HepG2 (cell line): ENCODE data around the gene CTCF. TPM values are rescaled to one million over a fixed set of nuclear protein-coding genes. Genes with fewer than 3 reads are reported as not detected.

Experiments
- ATAC-seq: fragments of 200-7000 bp; cut with Tn5 transposase; 3 replicates; pipeline ENCODE4 v1.9.1; 2020; ENCODE audit warnings: mild to moderate bottlenecking, moderate library complexity
- BruUV-seq: library from RNA; stranded (reverse); fragments of 400-500 nt; replicated peaks from 2 replicates; lab custom pipeline; 2021; lab: Mats Ljungman, UMichigan
- CTCF ChIA-PET: fragments of 300-600 bp; formaldehyde crosslinking; extraction: SDS; loops from one replicate; lab custom pipeline; 2021; ENCODE audit warnings: low total read pairs, inconsistent platforms, low intra/inter-chr PET ratio; lab: Yijun Ruan, JAX
- POLR2A ChIA-PET: fragments of 350-600 bp; sonication (Branson Sonifier 250); formaldehyde crosslinking; loops from one replicate; lab custom pipeline; 2020; ENCODE audit warnings: antibody characterized with exemption, inconsistent platforms; lab: Yijun Ruan, JAX
- DNase-seq: peaks from one replicate; pipeline ENCODE4 v3.0.0-alpha.2; 2015; ENCODE audit warnings: low spot score
- FAIRE-seq: peaks from 3 replicates; lab custom pipeline; 2011; peaks lifted over from hg19 to GRCh38; lab: Jason Lieb, UNC
- H2AFZ ChIP-seq: one replicate; pipeline ENCODE4 v1.6.1; 2011; ENCODE audit warnings: low read length, inconsistent platforms
- H3K27ac ChIP-seq: fragments of 300-600 bp; 3 replicates; pipeline ENCODE4 v1.8.0; 2011; ENCODE audit warnings: mixed run types, mild to moderate bottlenecking, mixed read lengths, low read length, inconsistent platforms; ENCODE audit not compliant: insufficient read depth; ENCODE audit errors: extremely low read length
- H3K27me3 ChIP-seq, 2 experiments: fragments of 200-600 bp in 1 of 2; 2 replicates in 1 of 2; 3 replicates in 1 of 2; pipeline versions ENCODE4 v1.6.0 to v1.8.0; 2011; ENCODE audit warnings: low read length in 2 of 2, mild to moderate bottlenecking in 2 of 2, moderate library complexity in 2 of 2, inconsistent platforms in 1 of 2; ENCODE audit not compliant: insufficient read depth in 2 of 2, control insufficient read depth in 1 of 2
- H3K36me3 ChIP-seq, 2 experiments: fragments of 200-600 bp in 1 of 2; replicated peaks in 1 of 2; 2 replicates in 1 of 2; 3 replicates in 1 of 2; pipeline versions ENCODE4 v1.5.1 to v1.8.0; 2011; ENCODE audit warnings: low read length in 2 of 2, inconsistent platforms in 1 of 2; ENCODE audit not compliant: insufficient read depth in 2 of 2, control insufficient read depth in 1 of 2
- H3K4me1 ChIP-seq: 2 replicates; pipeline ENCODE4 v1.5.1; 2012; ENCODE audit warnings: low read length, inconsistent platforms; ENCODE audit not compliant: insufficient read depth
- H3K4me2 ChIP-seq: 2 replicates; pipeline ENCODE4 v1.6.0; 2011; ENCODE audit warnings: low read depth, low read length, inconsistent platforms
- H3K4me3 ChIP-seq, 3 experiments: fragments of 200-600 bp in 1 of 3; sonication (generic), shearing (Covaris generic) in 1 of 3; replicated peaks in 1 of 3; 2 replicates each; pipeline ENCODE4 v1.5.1; 2011 to 2016; ENCODE audit warnings: low read length in 3 of 3, inconsistent platforms in 2 of 3, low read depth in 2 of 3, mild to moderate bottlenecking in 2 of 3, control low read depth in 1 of 3, mixed read lengths in 1 of 3; ENCODE audit not compliant: insufficient read depth in 1 of 3
- H3K79me2 ChIP-seq: one replicate; pipeline ENCODE4 v1.6.1; 2011; ENCODE audit warnings: low read length, inconsistent platforms; ENCODE audit not compliant: insufficient read depth
- H3K9ac ChIP-seq: 2 replicates; pipeline ENCODE4 v1.6.0; 2011; ENCODE audit warnings: mild to moderate bottlenecking, low read depth, low read length, inconsistent platforms; ENCODE audit not compliant: insufficient read depth
- H3K9me3 ChIP-seq: 2 replicates; pipeline ENCODE4 v1.5.1; 2012; ENCODE audit warnings: mild to moderate bottlenecking, low read length
- H4K20me1 ChIP-seq: 2 replicates; pipeline ENCODE4 v1.6.0; 2011; ENCODE audit warnings: inconsistent platforms, mild to moderate bottlenecking, low read length, moderate library complexity; ENCODE audit not compliant: insufficient read depth
- BCLAF1 ChIP-seq: fragments of 450-650 bp; IDR thresholded peaks from 2 replicates; pipeline ENCODE4 v1.6.1; 2017; ENCODE audit warnings: mild to moderate bottlenecking
- EHMT2 ChIP-seq: fragments of 200-600 bp; sonication (generic); IDR thresholded peaks from 2 replicates; pipeline ENCODE4 v1.7.0; 2017; ENCODE audit warnings: antibody characterized with exemption, low read depth, low read length, borderline replicate concordance
- NAIF1 ChIP-seq: sonication (generic); formaldehyde crosslinking; IDR thresholded peaks from 2 replicates; pipeline ENCODE4 v1.5.0; 2020; ENCODE audit warnings: mild to moderate bottlenecking, missing genetic modification reagents, borderline replicate concordance
- NFE2L2 ChIP-seq: fragments of 150-350 bp; IDR thresholded peaks from 2 replicates; pipeline ENCODE4 v1.6.1; 2014; ENCODE audit warnings: low read length
- PBX3 ChIP-seq: sonication (generic); formaldehyde crosslinking; IDR thresholded peaks from 2 replicates; pipeline ENCODE4 v1.8.1; 2023; ENCODE audit warnings: missing genetic modification reagents, inconsistent platforms, borderline replicate concordance
- RAD21 ChIP-seq: fragments of 450-650 bp; formaldehyde crosslinking; IDR thresholded peaks from 2 replicates; pipeline ENCODE4 v1.5.0; 2020; ENCODE audit warnings: mild to moderate bottlenecking
- ZBTB26 ChIP-seq: IDR thresholded peaks from 2 replicates; pipeline ENCODE4 v1.6.1; 2016; ENCODE audit warnings: missing compliant biosample characterization, missing genetic modification reagents, borderline replicate concordance
- ZMAT5 ChIP-seq: sonication (generic); formaldehyde crosslinking; IDR thresholded peaks from 2 replicates; pipeline ENCODE4 v1.5.0; 2020; ENCODE audit warnings: mild to moderate bottlenecking, low read depth, missing genetic modification reagents, borderline replicate concordance
- ZNF180 ChIP-seq: sonication (generic); formaldehyde crosslinking; IDR thresholded peaks from 2 replicates; pipeline ENCODE4 v1.4.0; 2020; ENCODE audit warnings: low read depth, missing genetic modification reagents, borderline replicate concordance
- ZNF543 ChIP-seq: sonication (generic); formaldehyde crosslinking; IDR thresholded peaks from 2 replicates; pipeline ENCODE4 v1.4.0; 2020; ENCODE audit warnings: mild to moderate bottlenecking, missing genetic modification reagents
- ZNF768 ChIP-seq: sonication (generic); formaldehyde crosslinking; IDR thresholded peaks from 2 replicates; pipeline ENCODE4 v1.4.0; 2020; ENCODE audit warnings: missing genetic modification reagents
- ZSCAN30 ChIP-seq: sonication (generic); formaldehyde crosslinking; IDR thresholded peaks from 2 replicates; pipeline ENCODE4 v1.5.0; 2020; ENCODE audit warnings: mild to moderate bottlenecking, missing genetic modification reagents
- WGBS: methylation state at CpG from one replicate; pipeline ENCODE4 v1.1.6; 2017; ENCODE audit warnings: low lambda C conversion rate; 5-methylcytosine and 5-hydroxymethylcytosine counted together
- in situ Hi-C: cut with HindIII; loops from 2 replicates; pipeline ENCODE4 v1.10.0; 2017; ENCODE audit warnings: low pct_unique_long_range_greater_than_20kb; ENCODE audit not compliant: extremely low pct_ligation_motif_present
- intact Hi-C: fragments of 100-400 bp; cut with micrococcal nuclease; formaldehyde crosslinking; loops from one replicate; pipeline ENCODE4 v1.10.0; 2022; ENCODE audit not compliant: unreplicated experiment
- polyA plus RNA-seq, 8 experiments: library from polyadenylated mRNA; depleted of rRNA in 3 of 8; stranded (reverse) in 7 of 8; unstranded in 1 of 8; fragments of >200 nt; fragmentation: Illumina TruSeq in 4 of 8; extraction: Trizol in 4 of 8; gene quantifications; 2 replicates each; pipeline versions ENCODE4 v1.2.1 to v1.2.3, GENCODE V29; 2011 to 2016; ENCODE audit warnings: low read depth in 4 of 8, missing spikeins in 1 of 8, mixed read lengths in 1 of 8; ENCODE audit not compliant: insufficient read depth in 1 of 8
- total RNA-seq, 5 experiments: library from RNA; depleted of rRNA; stranded (reverse); fragments of >200 nt; fragmentation: Illumina TruSeq; extraction: Trizol; gene quantifications; 2 replicates each; pipeline ENCODE4 v1.2.3, GENCODE V29; 2016; ENCODE audit warnings: low read depth in 1 of 5
- TF ChIP-seq, protein P1 (sequence below): sonication (generic); formaldehyde crosslinking; conservative IDR thresholded peaks from 2 replicates; pipeline ENCODE4 v1.4.0; 2020; ENCODE audit warnings: mild to moderate bottlenecking, missing genetic modification reagents, moderate library complexity
- TF ChIP-seq, protein P2 (sequence below): sonication (generic); formaldehyde crosslinking; IDR thresholded peaks from 2 replicates; pipeline ENCODE4 v1.8.1; 2023; ENCODE audit warnings: mild to moderate bottlenecking, moderate library complexity, missing genetic modification reagents

Gene CTCF
- total and polyA plus RNA-seq, 2 of the 13 experiments (the other 11 are each of a cell fraction or from before 2014, with no cell fraction given) = 19.5 to 37.5 TPM

- ATAC-seq (no peak), FAIRE-seq (no peak), DNase-seq (no peak)
- H3K9me3 ChIP-seq = no peaks in the 10 kb centered on the region
- no TSS peak for BruUV-seq
- H3K4me1 ChIP-seq = peaks cover 25% of the 10 kb centered on the region; the same call in 1 of the 2 replicates
- no peak overlapping the region for H3K4me3 ChIP-seq
- peaks cover 10 to 77% of the 10 kb centered on the region in 2 experiments for H3K27me3 ChIP-seq
- H3K27ac ChIP-seq = no peak overlapping the region
- ChIA-PET POLR2A (interaction anchor here (1.1 to 1.9 kb wide), 2 partner anchors 9 to 15 kb away, joined by 4 to 6 read pairs; partner anchors contain the start of genes ACD, C16orf86 and ENKD1), CTCF (no interaction called here)
- no peaks in the 10 kb centered on the region for H3K36me3 ChIP-seq
- intact Hi-C loops (no loop called here), in situ Hi-C loops (no loop called here)
- no peak overlapping the region for H3K9ac ChIP-seq
- no peak overlapping the region for H3K4me2 ChIP-seq
- H4K20me1 ChIP-seq = peaks cover 11% of the 10 kb centered on the region
- 64% methylated on average over 7 of the region's 7 CpGs for WGBS
- no peak overlapping the region for H2AFZ ChIP-seq
- no peaks in the 10 kb centered on the region for H3K79me2 ChIP-seq
- TF ChIP-seq PBX3 (no peak), ZNF768 (CRISPR knock-in tag) (no peak), ZNF180 (CRISPR knock-in tag) (no peak), ZNF543 (no peak), RAD21 (CRISPR knock-in tag) (no peak), ZMAT5 (CRISPR knock-in tag) (no peak), EHMT2 (no peak), ZSCAN30 (CRISPR knock-in tag) (no peak), NAIF1 (CRISPR knock-in tag) (no peak), NFE2L2 (no peak), ZBTB26 (no peak), BCLAF1 (no peak)
- TF ChIP-seq, protein P1, sequence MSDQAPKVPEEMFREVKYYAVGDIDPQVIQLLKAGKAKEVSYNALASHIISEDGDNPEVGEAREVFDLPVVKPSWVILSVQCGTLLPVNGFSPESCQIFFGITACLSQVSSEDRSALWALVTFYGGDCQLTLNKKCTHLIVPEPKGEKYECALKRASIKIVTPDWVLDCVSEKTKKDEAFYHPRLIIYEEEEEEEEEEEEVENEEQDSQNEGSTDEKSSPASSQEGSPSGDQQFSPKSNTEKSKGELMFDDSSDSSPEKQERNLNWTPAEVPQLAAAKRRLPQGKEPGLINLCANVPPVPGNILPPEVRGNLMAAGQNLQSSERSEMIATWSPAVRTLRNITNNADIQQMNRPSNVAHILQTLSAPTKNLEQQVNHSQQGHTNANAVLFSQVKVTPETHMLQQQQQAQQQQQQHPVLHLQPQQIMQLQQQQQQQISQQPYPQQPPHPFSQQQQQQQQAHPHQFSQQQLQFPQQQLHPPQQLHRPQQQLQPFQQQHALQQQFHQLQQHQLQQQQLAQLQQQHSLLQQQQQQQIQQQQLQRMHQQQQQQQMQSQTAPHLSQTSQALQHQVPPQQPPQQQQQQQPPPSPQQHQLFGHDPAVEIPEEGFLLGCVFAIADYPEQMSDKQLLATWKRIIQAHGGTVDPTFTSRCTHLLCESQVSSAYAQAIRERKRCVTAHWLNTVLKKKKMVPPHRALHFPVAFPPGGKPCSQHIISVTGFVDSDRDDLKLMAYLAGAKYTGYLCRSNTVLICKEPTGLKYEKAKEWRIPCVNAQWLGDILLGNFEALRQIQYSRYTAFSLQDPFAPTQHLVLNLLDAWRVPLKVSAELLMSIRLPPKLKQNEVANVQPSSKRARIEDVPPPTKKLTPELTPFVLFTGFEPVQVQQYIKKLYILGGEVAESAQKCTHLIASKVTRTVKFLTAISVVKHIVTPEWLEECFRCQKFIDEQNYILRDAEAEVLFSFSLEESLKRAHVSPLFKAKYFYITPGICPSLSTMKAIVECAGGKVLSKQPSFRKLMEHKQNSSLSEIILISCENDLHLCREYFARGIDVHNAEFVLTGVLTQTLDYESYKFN = no peak
- TF ChIP-seq, protein P2, sequence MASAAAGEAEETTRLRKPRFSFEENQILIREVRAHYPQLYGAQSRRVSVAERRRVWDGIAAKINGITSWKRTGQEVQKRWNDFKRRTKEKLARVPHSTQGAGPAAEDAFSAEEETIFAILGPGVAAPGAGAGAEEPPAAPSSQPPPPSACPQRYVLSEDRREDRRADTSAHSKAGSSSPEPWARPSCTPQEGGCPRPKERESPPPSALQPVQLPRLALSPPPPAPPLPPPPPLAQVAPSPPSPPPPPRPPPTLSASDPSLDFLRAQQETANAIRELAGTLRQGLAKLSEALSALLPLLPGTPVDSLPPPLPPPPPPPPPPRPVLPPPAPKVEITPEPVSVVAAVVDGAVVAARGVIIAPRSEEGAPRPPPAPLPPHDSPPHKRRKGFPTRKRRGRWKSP (CRISPR knock-in tag) = no peak
These were observed 88.7 kb downstream of the CTCF start for GRCh38 chr16:67651039-67651438.
